Measurements from ENCODE around the gene PGGHG. TPM values are rescaled to one million over a fixed set of nuclear protein-coding genes. Genes with fewer than 3 reads are reported as not detected.

The PGGHG gene
- polyA plus RNA-seq, 1 experiment, result 4.0 TPM

DNA sequence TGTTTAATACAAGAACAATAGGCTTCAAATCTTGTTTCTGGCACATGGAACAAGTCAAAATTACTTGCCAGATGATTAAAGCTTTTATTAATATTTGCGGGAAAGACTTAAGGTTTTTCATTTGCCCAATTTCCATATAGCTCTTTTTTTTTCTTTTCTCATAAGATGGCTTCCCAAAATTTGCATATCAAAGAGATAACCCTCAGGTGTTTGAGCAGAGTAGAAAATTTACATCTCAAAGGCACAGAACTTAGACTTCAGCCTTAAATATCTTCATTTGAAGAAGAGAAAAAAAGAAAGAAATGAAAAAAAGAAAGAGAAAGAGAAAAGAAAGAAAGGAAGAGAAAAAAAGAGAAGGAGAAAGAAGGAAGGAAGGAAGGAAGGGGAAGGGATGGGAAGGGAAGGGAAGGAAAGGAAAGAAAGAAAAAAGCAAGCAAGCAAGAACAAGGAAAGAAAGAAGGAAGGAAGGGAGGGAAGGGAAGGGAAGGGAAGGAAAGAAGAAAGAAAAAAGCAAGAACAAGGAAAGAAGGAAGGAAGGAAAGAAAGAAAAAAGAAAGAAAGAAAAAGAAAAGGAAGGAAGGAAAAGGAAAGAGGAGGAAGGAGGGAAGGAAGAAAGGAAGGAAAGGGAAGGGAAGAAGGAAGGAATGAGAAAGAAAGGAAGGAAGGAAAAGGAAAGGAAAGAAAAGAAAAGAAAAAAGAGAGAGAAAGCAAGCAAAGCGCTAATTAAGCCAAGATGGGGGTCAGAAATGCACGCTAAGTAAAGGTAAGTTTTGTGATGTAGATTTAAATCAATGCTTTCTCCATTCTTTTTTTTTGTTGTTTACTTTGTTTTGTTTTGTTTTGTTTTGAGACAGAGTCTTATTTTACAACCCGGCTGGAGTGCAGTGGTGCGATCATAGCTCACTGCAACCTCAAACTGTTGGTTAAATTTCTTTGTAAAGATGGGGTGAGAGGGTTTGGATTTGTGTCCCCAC is 51.9 kb downstream of the PGGHG start:
- H3K27me3 ChIP-seq (ENCODE audit: control insufficient read depth, insufficient read depth, low read length), result no peaks in the 10 kb centered on the region
- H3K4me3 ChIP-seq (ENCODE audit: low read depth, low read length), result no peak overlapping the region
- ChIA-PET CTCF (interaction anchor here (0.6 to 3.5 kb wide), 4 partner anchors 13 to 90 kb away, joined by 3 to 11 read pairs (median 3); partner anchors contain the start of gene IFITM5), POLR2A (no interaction called here)
- no peaks in the 10 kb centered on the region for H3K9me3 ChIP-seq (ENCODE audit: control insufficient read depth, insufficient read depth, low read length)
- DNase-seq (ENCODE audit: low read depth, low spot score), result no peak
- no peak overlapping the region for H3K27ac ChIP-seq (ENCODE audit: low read depth, low read length)
- TF ChIP-seq, protein P1, sequence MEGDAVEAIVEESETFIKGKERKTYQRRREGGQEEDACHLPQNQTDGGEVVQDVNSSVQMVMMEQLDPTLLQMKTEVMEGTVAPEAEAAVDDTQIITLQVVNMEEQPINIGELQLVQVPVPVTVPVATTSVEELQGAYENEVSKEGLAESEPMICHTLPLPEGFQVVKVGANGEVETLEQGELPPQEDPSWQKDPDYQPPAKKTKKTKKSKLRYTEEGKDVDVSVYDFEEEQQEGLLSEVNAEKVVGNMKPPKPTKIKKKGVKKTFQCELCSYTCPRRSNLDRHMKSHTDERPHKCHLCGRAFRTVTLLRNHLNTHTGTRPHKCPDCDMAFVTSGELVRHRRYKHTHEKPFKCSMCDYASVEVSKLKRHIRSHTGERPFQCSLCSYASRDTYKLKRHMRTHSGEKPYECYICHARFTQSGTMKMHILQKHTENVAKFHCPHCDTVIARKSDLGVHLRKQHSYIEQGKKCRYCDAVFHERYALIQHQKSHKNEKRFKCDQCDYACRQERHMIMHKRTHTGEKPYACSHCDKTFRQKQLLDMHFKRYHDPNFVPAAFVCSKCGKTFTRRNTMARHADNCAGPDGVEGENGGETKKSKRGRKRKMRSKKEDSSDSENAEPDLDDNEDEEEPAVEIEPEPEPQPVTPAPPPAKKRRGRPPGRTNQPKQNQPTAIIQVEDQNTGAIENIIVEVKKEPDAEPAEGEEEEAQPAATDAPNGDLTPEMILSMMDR (IDR thresholded peaks at IDR 0.05; ENCODE audit: low read depth, low read length), result no peak

GRCh38 chr11:342328-342727 is 53.4 kb downstream of the PGGHG start:
- TF ChIP-seq, protein P1 (IDR thresholded peaks at IDR 0.05; ENCODE audit: low read depth, low read length), result no peak
- DNase-seq (ENCODE audit: low read depth, low spot score), result no peak
- Histone ChIP-seq H3K4me3 (ENCODE audit: low read depth, low read length) (no peak overlapping the region), H3K9me3 (ENCODE audit: control insufficient read depth, insufficient read depth, low read length) (no peaks in the 10 kb centered on the region), H3K27ac (ENCODE audit: low read depth, low read length) (no peak overlapping the region), H3K27me3 (ENCODE audit: control insufficient read depth, insufficient read depth, low read length) (no peaks in the 10 kb centered on the region)
- CTCF ChIA-PET, result no interaction called here
- POLR2A ChIA-PET, result no interaction called here

DNA sequence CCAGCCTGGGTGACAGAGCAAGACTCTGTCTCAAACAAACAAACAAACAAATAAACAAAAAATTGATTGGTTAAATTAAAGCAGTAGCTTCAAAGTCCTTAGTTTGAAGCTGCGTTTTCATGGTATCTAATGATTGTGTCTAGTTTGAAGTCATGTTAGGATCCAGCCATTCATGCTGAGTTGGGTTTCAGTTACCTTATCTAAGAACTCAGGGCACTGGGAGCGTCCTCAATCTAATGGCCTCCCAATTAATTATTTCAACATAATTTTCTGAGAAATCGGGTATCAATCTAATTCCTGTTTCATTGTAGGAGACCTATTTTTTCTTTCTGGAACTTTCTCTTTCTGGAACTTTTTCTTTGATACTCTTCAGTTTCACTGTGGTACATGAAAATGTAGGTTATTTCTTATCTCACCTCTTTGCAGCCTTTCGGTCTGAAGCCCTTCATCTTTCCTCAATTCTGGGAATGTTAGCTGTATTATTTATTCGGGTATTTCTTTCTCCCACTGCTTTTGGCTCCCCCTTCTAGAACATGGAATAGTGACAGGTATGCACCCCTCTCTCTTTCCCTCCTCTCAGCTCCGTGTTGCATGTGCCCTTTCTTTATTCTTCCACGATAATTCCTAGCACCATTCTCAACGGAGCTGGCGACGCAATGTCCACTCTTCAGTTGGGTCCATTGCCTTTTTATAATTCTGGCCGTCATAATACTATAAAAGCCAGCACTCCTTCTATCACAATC is 56.1 kb downstream of the PGGHG start:
- CTCF ChIA-PET, result interaction anchor here (1.2 kb wide), 1 partner anchor 16 kb away, joined by 3 read pairs; no protein-coding TSS in a partner anchor
- H3K27ac ChIP-seq (ENCODE audit: low read depth, low read length), result no peak overlapping the region

More for the DNA sequence above, 56.1 kb downstream of the PGGHG start:
- no peaks in the 10 kb centered on the region for H3K9me3 ChIP-seq (ENCODE audit: control insufficient read depth, insufficient read depth, low read length)
- DNase-seq (ENCODE audit: low read depth, low spot score), result no peak
- TF ChIP-seq, protein P1 (IDR thresholded peaks at IDR 0.05; ENCODE audit: low read depth, low read length), result no peak
- no peak overlapping the region for H3K4me3 ChIP-seq (ENCODE audit: low read depth, low read length)
- no peaks in the 10 kb centered on the region for H3K27me3 ChIP-seq (ENCODE audit: control insufficient read depth, insufficient read depth, low read length)
- POLR2A ChIA-PET, result interaction anchor here (1.2 kb wide), 1 partner anchor 10 kb away, joined by 3 read pairs; no protein-coding TSS in a partner anchor

Small RNAs within 50 kb of the gene (small RNA-seq; reads per million reads assigned to genes)
- not detected for gene AC136475.6 (ENCODE audit: insufficient read length, low read depth)

Other genes starting within 250 kb of the PGGHG start
- not detected in 2 replicates for gene SCGB1C1, start 96.0 kb upstream of the PGGHG start, polyA plus RNA-seq (2011; rRNA removed)
- gene BET1L, start 81.7 kb upstream of the PGGHG start, polyA plus RNA-seq (2011; rRNA removed), result 75.0 and 86.4 TPM in 2 replicates
- gene RIC8A, start 81.4 kb upstream of the PGGHG start, polyA plus RNA-seq (2011; rRNA removed), result 118 and 153 TPM in 2 replicates
- 14.7 and 15.8 TPM in 2 replicates for gene SIRT3, start 52.8 kb upstream of the PGGHG start, polyA plus RNA-seq (2011; rRNA removed)
- 138 and 148 TPM in 2 replicates for gene PSMD13, start 52.1 kb upstream of the PGGHG start, polyA plus RNA-seq (2011; rRNA removed)
- not detected in 2 replicates for gene NLRP6, start 10.7 kb upstream of the PGGHG start, polyA plus RNA-seq (2011; rRNA removed)
- not detected in 2 replicates for gene IFITM5, start 10.4 kb downstream of the PGGHG start, polyA plus RNA-seq (2011; rRNA removed)
- 219 and 367 TPM in 2 replicates for gene IFITM2, start 18.7 kb downstream of the PGGHG start, polyA plus RNA-seq (2011; rRNA removed)
- 62.1 and 81.6 TPM in 2 replicates for gene IFITM1, start 24.9 kb downstream of the PGGHG start, polyA plus RNA-seq (2011; rRNA removed)
- gene IFITM3, start 31.7 kb downstream of the PGGHG start, polyA plus RNA-seq (2011; rRNA removed), result 426 and 760 TPM in 2 replicates
- 7.8 and 9.5 TPM in 2 replicates for gene B4GALNT4, start 80.4 kb downstream of the PGGHG start, polyA plus RNA-seq (2011; rRNA removed)
- gene PKP3, start 105.1 kb downstream of the PGGHG start, polyA plus RNA-seq (2011; rRNA removed), result 0.55 and 1.1 TPM in 2 replicates
- gene SIGIRR, start 125.9 kb downstream of the PGGHG start, polyA plus RNA-seq (2011; rRNA removed), result 17.8 and 20.9 TPM in 2 replicates
- gene ANO9, start 152.9 kb downstream of the PGGHG start, polyA plus RNA-seq (2011; rRNA removed), result 0.10 TPM in 1 of 2 replicates, not detected in the other
- gene PTDSS2, start 161.2 kb downstream of the PGGHG start, polyA plus RNA-seq (2011; rRNA removed), result 15.8 and 19.7 TPM in 2 replicates
- gene RNH1, start 218.1 kb downstream of the PGGHG start, polyA plus RNA-seq (2011; rRNA removed), result 98.6 and 168 TPM in 2 replicates
- gene HRAS, start 246.4 kb downstream of the PGGHG start, polyA plus RNA-seq (2011; rRNA removed), result 44.7 and 58.7 TPM in 2 replicates
- 0.86 and 1.5 TPM in 2 replicates for gene LRRC56, start 248.4 kb downstream of the PGGHG start, polyA plus RNA-seq (2011; rRNA removed)

Measured in AG04450 (cell line).